ENCODE measurements around the gene AP1AR. TPM values are rescaled to one million over a fixed set of nuclear protein-coding genes. Genes with fewer than 3 reads are reported as not detected.

AP1AR gene
- total RNA-seq, 2 experiments from 2014 or later: 3.7 to 4.8 TPM

DNA sequence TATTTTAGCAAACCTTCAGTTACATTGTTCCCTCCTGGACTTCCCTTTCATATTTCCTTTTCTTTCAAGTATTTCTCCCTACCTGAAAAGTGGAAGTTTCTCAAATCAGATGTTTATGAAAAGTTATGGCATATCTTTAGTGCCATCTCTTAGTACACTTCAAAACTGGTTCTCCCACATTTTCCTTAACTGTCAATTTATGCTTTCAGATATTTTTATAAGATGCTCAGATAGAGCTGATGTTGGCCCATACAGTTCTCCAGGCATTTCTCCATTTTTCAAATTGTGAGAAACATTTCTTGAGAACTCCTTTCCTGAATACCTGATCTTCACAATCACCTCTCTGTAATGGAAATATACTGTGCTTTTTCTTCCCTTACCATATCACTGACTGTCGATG is 32.5 kb upstream of the AP1AR start:
- TF ChIP-seq, protein P1, sequence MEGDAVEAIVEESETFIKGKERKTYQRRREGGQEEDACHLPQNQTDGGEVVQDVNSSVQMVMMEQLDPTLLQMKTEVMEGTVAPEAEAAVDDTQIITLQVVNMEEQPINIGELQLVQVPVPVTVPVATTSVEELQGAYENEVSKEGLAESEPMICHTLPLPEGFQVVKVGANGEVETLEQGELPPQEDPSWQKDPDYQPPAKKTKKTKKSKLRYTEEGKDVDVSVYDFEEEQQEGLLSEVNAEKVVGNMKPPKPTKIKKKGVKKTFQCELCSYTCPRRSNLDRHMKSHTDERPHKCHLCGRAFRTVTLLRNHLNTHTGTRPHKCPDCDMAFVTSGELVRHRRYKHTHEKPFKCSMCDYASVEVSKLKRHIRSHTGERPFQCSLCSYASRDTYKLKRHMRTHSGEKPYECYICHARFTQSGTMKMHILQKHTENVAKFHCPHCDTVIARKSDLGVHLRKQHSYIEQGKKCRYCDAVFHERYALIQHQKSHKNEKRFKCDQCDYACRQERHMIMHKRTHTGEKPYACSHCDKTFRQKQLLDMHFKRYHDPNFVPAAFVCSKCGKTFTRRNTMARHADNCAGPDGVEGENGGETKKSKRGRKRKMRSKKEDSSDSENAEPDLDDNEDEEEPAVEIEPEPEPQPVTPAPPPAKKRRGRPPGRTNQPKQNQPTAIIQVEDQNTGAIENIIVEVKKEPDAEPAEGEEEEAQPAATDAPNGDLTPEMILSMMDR (IDR thresholded peaks at IDR 0.05): no peak
- no peak overlapping the region for H3K27ac ChIP-seq (ENCODE audit: low read depth in 1 of 2, low read length in 2 of 2)
- no peaks in the 10 kb centered on the region for H3K4me1 ChIP-seq (ENCODE audit: insufficient read depth, low read length)
- DNase-seq (no peak), ATAC-seq (ENCODE audit: poor library complexity) (no peak)
- intact Hi-C loops (cut with DNase I, micrococcal nuclease): no loop called here
- ChIA-PET CTCF (no interaction called here), POLR2A (no interaction called here)
- H3K27me3 ChIP-seq (ENCODE audit: control insufficient read depth in 1 of 2, insufficient read depth in 2 of 2, low read length in 2 of 2): no peaks in the 10 kb centered on the region
- no peaks in the 10 kb centered on the region for H3K36me3 ChIP-seq (ENCODE audit: insufficient read depth, low read length)
- Mint-ChIP-seq H3K4me1 (ENCODE audit: low read depth) (no peaks in the 10 kb centered on the region), H3K4me3 (no peak overlapping the region), H3K27ac (no peak overlapping the region), H3K9me3 (no peaks in the 10 kb centered on the region), H3K27me3 (no peaks in the 10 kb centered on the region), H3K36me3 (ENCODE audit: low read depth) (no peaks in the 10 kb centered on the region)
- H3K4me3 ChIP-seq (ENCODE audit: low read length): no peak overlapping the region
- H3K9me3 ChIP-seq (ENCODE audit: control insufficient read depth in 1 of 2, insufficient read depth in 1 of 2, low read length in 2 of 2): no peaks in the 10 kb centered on the region

DNA sequence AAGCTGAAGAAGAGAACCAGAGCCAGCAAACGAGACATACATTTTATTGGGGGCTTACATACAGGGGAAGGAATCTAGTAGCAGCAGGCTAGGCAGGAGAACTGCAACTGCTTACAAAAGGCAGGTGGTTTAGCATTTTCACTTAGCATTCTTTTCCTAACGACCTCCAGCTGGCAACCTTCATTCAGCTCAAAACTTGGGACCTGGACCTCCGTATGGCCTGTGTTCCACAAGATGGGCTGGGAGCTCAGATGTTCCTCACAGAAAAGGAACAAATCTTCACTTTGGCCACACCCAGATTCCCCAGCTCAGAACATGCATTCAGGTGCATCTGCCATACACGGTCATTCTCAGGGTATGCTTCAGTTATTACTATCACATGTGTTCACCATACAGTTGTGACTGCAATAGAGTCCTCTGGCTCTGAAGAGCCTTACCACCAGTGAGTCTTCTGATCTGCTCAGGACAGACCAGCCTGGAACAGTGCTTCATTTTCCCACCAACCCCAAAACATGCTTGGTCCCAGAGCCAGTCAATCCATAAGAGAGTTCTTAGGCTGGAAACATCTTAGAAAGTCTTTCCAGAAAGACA is 29.6 kb upstream of the AP1AR start:
- Mint-ChIP-seq H3K9me3 (no peaks in the 10 kb centered on the region), H3K4me3 (no peak overlapping the region), H3K36me3 (ENCODE audit: low read depth) (no peaks in the 10 kb centered on the region), H3K27ac (no peak overlapping the region), H3K4me1 (ENCODE audit: low read depth) (no peaks in the 10 kb centered on the region), H3K27me3 (no peaks in the 10 kb centered on the region)
- intact Hi-C loops (cut with DNase I, micrococcal nuclease): no loop called here
- ATAC-seq (ENCODE audit: poor library complexity) (no peak), DNase-seq (no peak)
- no peak overlapping the region for H3K4me3 ChIP-seq (ENCODE audit: low read length)
- no peaks in the 10 kb centered on the region for H3K9me3 ChIP-seq (ENCODE audit: control insufficient read depth in 1 of 2, insufficient read depth in 1 of 2, low read length in 2 of 2)
- POLR2A ChIA-PET: no interaction called here
- H3K27ac ChIP-seq (ENCODE audit: low read depth in 1 of 2, low read length in 2 of 2): no peak overlapping the region
- CTCF ChIA-PET: no interaction called here
- TF ChIP-seq, protein P1 (IDR thresholded peaks at IDR 0.05): no peak
- no peaks in the 10 kb centered on the region for H3K27me3 ChIP-seq (ENCODE audit: control insufficient read depth in 1 of 2, insufficient read depth in 2 of 2, low read length in 2 of 2)
- no peaks in the 10 kb centered on the region for H3K36me3 ChIP-seq (ENCODE audit: insufficient read depth, low read length)
- H3K4me1 ChIP-seq (ENCODE audit: insufficient read depth, low read length): no peaks in the 10 kb centered on the region

DNA sequence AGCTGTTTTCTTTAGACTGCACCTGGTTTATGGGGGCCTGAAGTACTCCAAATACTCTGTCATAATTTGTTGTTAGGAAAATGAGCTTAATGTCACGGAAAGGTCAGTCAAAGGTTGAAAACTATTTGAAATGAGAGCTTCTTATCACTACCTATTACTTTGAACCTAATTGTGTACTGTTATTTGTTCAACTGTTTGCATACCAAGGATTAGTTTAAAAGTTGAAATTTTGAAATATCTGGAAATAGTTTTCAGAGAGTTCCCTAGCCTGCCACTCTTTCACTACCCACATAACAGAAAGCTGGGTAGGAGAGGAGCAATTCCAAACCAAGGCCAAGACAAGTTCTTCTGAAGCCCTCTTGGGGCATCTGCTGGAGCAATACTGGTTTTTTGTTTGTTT is 28.0 kb upstream of the AP1AR start:
- Histone ChIP-seq H3K9me3 (ENCODE audit: control insufficient read depth in 1 of 2, insufficient read depth in 1 of 2, low read length in 2 of 2) (no peaks in the 10 kb centered on the region), H3K27me3 (ENCODE audit: control insufficient read depth in 1 of 2, insufficient read depth in 2 of 2, low read length in 2 of 2) (no peaks in the 10 kb centered on the region), H3K4me3 (ENCODE audit: low read length) (no peak overlapping the region), H3K36me3 (ENCODE audit: insufficient read depth, low read length) (no peaks in the 10 kb centered on the region), H3K4me1 (ENCODE audit: insufficient read depth, low read length) (no peaks in the 10 kb centered on the region), H3K27ac (ENCODE audit: low read depth in 1 of 2, low read length in 2 of 2) (no peak overlapping the region)
- TF ChIP-seq, protein P1 (IDR thresholded peaks at IDR 0.05): no peak
- ChIA-PET CTCF (interaction anchor here (0.7 kb wide), 1 partner anchor 44 kb away, joined by 3 read pairs; no protein-coding TSS in a partner anchor), POLR2A (no interaction called here)
- Mint-ChIP-seq H3K27ac (no peak overlapping the region), H3K4me1 (ENCODE audit: low read depth) (no peaks in the 10 kb centered on the region), H3K9me3 (no peaks in the 10 kb centered on the region), H3K4me3 (no peak overlapping the region), H3K27me3 (no peaks in the 10 kb centered on the region), H3K36me3 (ENCODE audit: low read depth) (no peaks in the 10 kb centered on the region)
- DNase-seq (no peak), ATAC-seq (ENCODE audit: poor library complexity) (no peak)
- intact Hi-C loops (cut with DNase I, micrococcal nuclease): no loop called here

All from CD4-positive, alpha-beta T cell (primary cell).